Naive B cell (primary cell): ENCODE measurements around the gene LARP1B. TPM values are rescaled to one million over a fixed set of nuclear protein-coding genes. Genes with fewer than 3 reads are reported as not detected.
"Not testable (repeated sequence)": the region's sequence is repeated elsewhere in the genome, so short reads cannot be mapped to it uniquely, and the experiment has no call there.

ENCODE experiments used
- ATAC-seq, 2 donors: fragments of 150-1000 bp; cut with Tn5 transposase; 2 replicates each; pipeline ENCODE4 v1.10.0; 2021; ENCODE audit warnings: low read depth in 2 of 2, mild to moderate bottlenecking in 2 of 2, moderate library complexity in 2 of 2
- DNase-seq: peaks from one replicate; pipeline ENCODE4 v3.0.0; 2022
- H3K27ac Mint-ChIP-seq, 6 donors: one replicate each; pipeline ENCODE4 v1.8.0; 2020 to 2022; ENCODE audit warnings: mild to moderate bottlenecking in 6 of 6, mixed read lengths in 6 of 6, moderate library complexity in 5 of 6, inconsistent platforms in 2 of 6
- H3K27me3 Mint-ChIP-seq, 3 donors: one replicate each; pipeline ENCODE4 v1.8.0; 2021 to 2022; ENCODE audit warnings: mixed read lengths in 3 of 3, mild to moderate bottlenecking in 1 of 3
- H3K36me3 Mint-ChIP-seq, 2 donors: one replicate each; pipeline ENCODE4 v1.8.0; 2020 to 2022; ENCODE audit warnings: mixed read lengths in 2 of 2, inconsistent platforms in 1 of 2, mild to moderate bottlenecking in 1 of 2
- H3K4me1 Mint-ChIP-seq, 3 donors: one replicate each; pipeline ENCODE4 v1.8.0; 2020 to 2022; ENCODE audit warnings: mixed read lengths in 3 of 3, inconsistent platforms in 1 of 3, mild to moderate bottlenecking in 1 of 3, moderate library complexity in 1 of 3
- H3K4me3 Mint-ChIP-seq, 8 donors: one replicate each; pipeline ENCODE4 v1.8.0; 2020 to 2022; ENCODE audit warnings: mild to moderate bottlenecking in 8 of 8, mixed read lengths in 8 of 8, moderate library complexity in 8 of 8, inconsistent platforms in 2 of 8
- H3K9me3 Mint-ChIP-seq, 7 donors: one replicate each; pipeline ENCODE4 v1.8.0; 2020 to 2022; ENCODE audit warnings: mixed read lengths in 7 of 7, mild to moderate bottlenecking in 5 of 7, inconsistent platforms in 2 of 7, moderate library complexity in 1 of 7
- polyA plus RNA-seq, 6 donors: library from polyadenylated mRNA; unstranded; fragments of 300-500 nt; fragmentation: Illumina TruSeq; gene quantifications; one replicate each; pipeline ENCODE4 v1.2.3, GENCODE V29; 2021; ENCODE audit warnings: low read depth in 6 of 6

LARP1B gene
- polyA plus RNA-seq, 6 donors from 2014 or later = 3.2 to 8.1 (median 4.3) TPM

- ATAC-seq (peak; percentile 43 to 50), DNase-seq (peak; percentile 65)
- H3K9me3 Mint-ChIP-seq = no peaks in the 10 kb centered on the region
- H3K36me3 Mint-ChIP-seq = no peaks in the 10 kb centered on the region
- peaks cover 0 to 2% (median 0%) of the 10 kb centered on the region in 3 donors for H3K27me3 Mint-ChIP-seq
- peaks cover 0 to 12% (median 11%) of the 10 kb centered on the region in 3 donors for H3K4me1 Mint-ChIP-seq
- peak overlapping the region; percentile 79 to 89 (median 85) for H3K4me3 Mint-ChIP-seq
- peak overlapping the region in 4 of 6 donors; percentile 57 to 81 (median 74) for H3K27ac Mint-ChIP-seq
These were observed 739 bp downstream of the LARP1B start for GRCh38 chr4:128061566-128062536.

- not testable (repeated sequence) for H3K36me3 Mint-ChIP-seq, H3K27me3 Mint-ChIP-seq, H3K27ac Mint-ChIP-seq, H3K4me3 Mint-ChIP-seq, ATAC-seq, H3K4me1 Mint-ChIP-seq, DNase-seq, H3K9me3 Mint-ChIP-seq
These were observed 5.3 kb downstream of the LARP1B start for GRCh38 chr4:128066453-128066820.

GRCh38 chr4:128068918-128069317, 7.8 kb downstream of the LARP1B start:
- DNase-seq = no peak
- H3K27me3 Mint-ChIP-seq = no peaks in the 10 kb centered on the region
- H3K9me3 Mint-ChIP-seq = no peaks in the 10 kb centered on the region
- no peak overlapping the region for H3K27ac Mint-ChIP-seq
- ATAC-seq = no peak
- H3K4me3 Mint-ChIP-seq = no peak overlapping the region
- no peaks in the 10 kb centered on the region for H3K4me1 Mint-ChIP-seq
- no peaks in the 10 kb centered on the region for H3K36me3 Mint-ChIP-seq

GRCh38 chr4:128076464-128076863, 15.4 kb downstream of the LARP1B start:
- no peak for ATAC-seq
- H3K36me3 Mint-ChIP-seq = peaks cover 0 to 17% of the 10 kb centered on the region in 2 donors
- H3K9me3 Mint-ChIP-seq = no peaks in the 10 kb centered on the region
- H3K27ac Mint-ChIP-seq = no peak overlapping the region
- H3K27me3 Mint-ChIP-seq = no peaks in the 10 kb centered on the region
- H3K4me3 Mint-ChIP-seq = no peak overlapping the region
- no peaks in the 10 kb centered on the region for H3K4me1 Mint-ChIP-seq
- DNase-seq = no peak

DNA sequence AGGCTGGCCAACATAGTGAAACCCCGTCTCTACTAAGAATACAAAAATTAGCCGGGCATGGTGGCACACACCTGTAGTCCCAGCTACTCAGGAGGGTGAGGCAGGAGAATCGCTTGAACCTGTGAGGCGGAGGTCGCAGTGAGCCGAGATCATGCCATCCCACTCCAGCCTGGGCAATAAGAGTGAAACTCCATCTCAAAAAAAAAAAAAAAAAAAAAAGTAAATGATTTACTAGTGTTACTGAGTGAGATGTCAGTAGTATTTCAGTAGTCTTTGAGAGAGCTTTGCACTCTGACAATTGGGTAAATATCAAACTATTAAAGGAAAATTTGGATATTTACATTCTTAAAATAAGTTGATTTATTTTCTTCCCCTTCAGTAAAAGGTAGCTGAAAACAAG, 34.2 kb downstream of the LARP1B start:
- not testable (repeated sequence) for H3K9me3 Mint-ChIP-seq, H3K4me1 Mint-ChIP-seq, H3K27me3 Mint-ChIP-seq, DNase-seq, H3K4me3 Mint-ChIP-seq, ATAC-seq, H3K27ac Mint-ChIP-seq
- peaks cover 0 to 13% of the 10 kb centered on the region in 2 donors for H3K36me3 Mint-ChIP-seq

- Mint-ChIP-seq H3K9me3 (no peaks in the 10 kb centered on the region), H3K36me3 (peaks cover 0 to 3% of the 10 kb centered on the region in 2 donors), H3K4me1 (no peaks in the 10 kb centered on the region), H3K4me3 (no peak overlapping the region), H3K27me3 (no peaks in the 10 kb centered on the region), H3K27ac (no peak overlapping the region)
- ATAC-seq (no peak), DNase-seq (no peak)
These were observed 46.7 kb downstream of the LARP1B start for GRCh38 chr4:128107766-128108165.

DNA sequence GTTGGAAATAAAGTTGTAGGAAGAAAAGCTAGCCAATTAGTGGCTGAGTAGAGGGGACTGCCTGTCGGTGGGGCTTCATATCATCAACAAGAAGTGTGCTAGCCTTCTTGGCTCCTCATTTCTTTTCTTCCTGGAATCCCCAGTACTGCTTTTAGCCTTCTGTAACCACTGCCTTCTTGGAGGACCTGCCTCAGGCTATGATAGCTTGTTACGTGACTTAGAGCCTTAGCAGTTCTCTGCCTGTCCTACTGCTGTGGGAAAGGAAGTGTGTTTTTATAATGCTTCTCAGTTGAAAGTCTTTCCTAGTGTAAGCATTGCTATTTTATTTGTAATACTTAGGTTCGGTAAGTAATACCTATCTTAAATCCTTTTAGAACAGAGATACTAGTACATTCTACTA, 61.9 kb downstream of the LARP1B start:
- Mint-ChIP-seq H3K27me3 (no peaks in the 10 kb centered on the region), H3K4me3 (no peak overlapping the region), H3K4me1 (no peaks in the 10 kb centered on the region), H3K9me3 (peaks cover 0 to 2% (median 0%) of the 10 kb centered on the region in 7 donors), H3K27ac (no peak overlapping the region), H3K36me3 (peaks cover 8 to 36% of the 10 kb centered on the region in 2 donors)
- ATAC-seq = no peak
- no peak for DNase-seq

DNA sequence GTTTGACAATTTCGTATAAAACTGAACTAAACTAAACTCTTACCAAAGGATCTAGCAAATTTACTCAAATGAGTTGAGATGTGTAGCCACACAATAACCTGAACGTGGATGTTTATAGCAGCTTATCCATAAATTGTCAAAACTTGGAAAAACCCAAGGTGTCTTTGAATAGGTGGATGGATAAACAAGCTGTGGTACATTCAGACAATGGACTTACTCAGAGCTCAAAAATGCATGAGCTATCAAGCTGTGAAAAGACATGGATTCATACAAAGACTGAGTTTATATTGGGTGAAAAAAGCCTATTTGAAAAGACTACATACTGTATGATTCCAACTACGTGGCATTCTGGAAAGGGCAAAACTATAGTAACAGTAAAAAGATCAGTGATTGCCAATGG, 69.5 kb downstream of the LARP1B start:
- H3K4me1 Mint-ChIP-seq = no peaks in the 10 kb centered on the region
- no peak for ATAC-seq

DNA sequence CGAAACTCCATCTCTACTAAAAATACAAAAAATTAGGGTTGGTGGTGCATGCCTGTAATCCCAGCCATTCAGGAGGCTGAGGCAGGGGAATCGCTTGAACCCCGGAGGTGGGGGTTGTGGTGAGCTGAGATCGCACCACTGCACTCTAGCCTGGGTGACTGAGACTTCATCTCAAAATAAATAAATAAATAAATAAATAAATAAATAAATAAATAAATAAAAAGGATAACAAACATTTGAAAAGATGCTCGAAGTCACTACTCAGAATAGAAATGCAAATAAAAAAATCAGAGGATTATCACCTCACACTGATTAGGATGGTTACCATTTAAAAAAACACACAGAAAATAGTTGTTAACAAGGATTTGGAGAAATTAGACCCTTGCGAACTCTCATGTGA, 73.8 kb downstream of the LARP1B start:
- H3K27ac Mint-ChIP-seq = no peak overlapping the region
- no peak overlapping the region for H3K4me3 Mint-ChIP-seq
- H3K36me3 Mint-ChIP-seq = peaks cover 6 to 8% of the 10 kb centered on the region in 2 donors
- DNase-seq (no peak), ATAC-seq (no peak)
- H3K4me1 Mint-ChIP-seq = no peaks in the 10 kb centered on the region
- no peaks in the 10 kb centered on the region for H3K27me3 Mint-ChIP-seq
- peaks cover 0 to 8% (median 2%) of the 10 kb centered on the region in 7 donors for H3K9me3 Mint-ChIP-seq

More for the DNA sequence above, 69.5 kb downstream of the LARP1B start:
- peaks cover 6 to 15% of the 10 kb centered on the region in 2 donors for H3K36me3 Mint-ChIP-seq
- DNase-seq = no peak
- H3K4me3 Mint-ChIP-seq = no peak overlapping the region
- H3K9me3 Mint-ChIP-seq = peaks cover 0 to 8% (median 2%) of the 10 kb centered on the region in 7 donors
- peak overlapping the region in 1 of 6 donors; percentile 85 for H3K27ac Mint-ChIP-seq
- H3K27me3 Mint-ChIP-seq = no peaks in the 10 kb centered on the region

GRCh38 chr4:128135391-128135790, 74.3 kb downstream of the LARP1B start:
- H3K9me3 Mint-ChIP-seq = peaks cover 0 to 8% (median 2%) of the 10 kb centered on the region in 7 donors

GRCh38 chr4:128141866-128142265, 80.8 kb downstream of the LARP1B start:
- H3K27me3 Mint-ChIP-seq = no peaks in the 10 kb centered on the region
- no peaks in the 10 kb centered on the region for H3K4me1 Mint-ChIP-seq
- peaks cover 7 to 13% of the 10 kb centered on the region in 2 donors for H3K36me3 Mint-ChIP-seq
- ATAC-seq = no peak
- peaks cover 3 to 20% (median 8%) of the 10 kb centered on the region in 7 donors for H3K9me3 Mint-ChIP-seq
- DNase-seq = no peak
- H3K4me3 Mint-ChIP-seq = no peak overlapping the region
- H3K27ac Mint-ChIP-seq = no peak overlapping the region

More at GRCh38 chr4:128135391-128135790, 74.3 kb downstream of the LARP1B start:
- Mint-ChIP-seq H3K36me3 (peaks cover 6 to 8% of the 10 kb centered on the region in 2 donors), H3K27me3 (no peaks in the 10 kb centered on the region), H3K4me1 (no peaks in the 10 kb centered on the region), H3K4me3 (no peak overlapping the region), H3K27ac (no peak overlapping the region)
- DNase-seq = no peak
- no peak for ATAC-seq

DNA sequence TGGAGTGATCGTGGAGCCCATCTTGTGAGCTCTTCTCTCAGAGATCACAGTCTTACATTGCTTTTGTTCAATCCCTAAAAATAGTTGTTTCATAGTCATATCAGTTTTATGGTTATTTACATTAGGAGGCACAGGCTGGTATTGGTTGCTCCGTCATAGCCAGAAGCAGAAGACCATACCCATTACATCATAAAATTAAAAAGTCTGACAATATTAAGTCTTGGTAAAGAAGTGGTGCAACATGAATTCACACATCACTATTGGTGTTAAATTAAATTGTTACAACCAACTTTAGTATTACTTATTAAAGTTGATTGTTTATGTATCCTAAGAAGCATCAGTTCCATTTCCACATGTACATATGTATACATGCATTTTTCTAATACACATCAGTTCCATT, 84.6 kb downstream of the LARP1B start:
- DNase-seq = no peak
- peaks cover 3 to 20% (median 8%) of the 10 kb centered on the region in 7 donors for H3K9me3 Mint-ChIP-seq
- no peak for ATAC-seq
- no peaks in the 10 kb centered on the region for H3K4me1 Mint-ChIP-seq
- no peaks in the 10 kb centered on the region for H3K27me3 Mint-ChIP-seq
- H3K27ac Mint-ChIP-seq = no peak overlapping the region
- peaks cover 7 to 13% of the 10 kb centered on the region in 2 donors for H3K36me3 Mint-ChIP-seq
- no peak overlapping the region for H3K4me3 Mint-ChIP-seq

GRCh38 chr4:128153800-128154199, 92.7 kb downstream of the LARP1B start:
- no peak for DNase-seq
- no peaks in the 10 kb centered on the region for H3K27me3 Mint-ChIP-seq
- H3K4me1 Mint-ChIP-seq = peaks cover 0 to 3% (median 0%) of the 10 kb centered on the region in 3 donors
- peaks cover 6 to 21% of the 10 kb centered on the region in 2 donors for H3K36me3 Mint-ChIP-seq
- ATAC-seq = no peak
- H3K4me3 Mint-ChIP-seq = no peak overlapping the region
- H3K9me3 Mint-ChIP-seq = peaks cover 3 to 8% (median 6%) of the 10 kb centered on the region in 7 donors
- H3K27ac Mint-ChIP-seq = no peak overlapping the region
